Prostate gland (tissue), 2 donors: ENCODE results near the gene LHX5.

Experiments
- POLR2A ChIP-seq: fragments of 450-650 bp; IDR thresholded peaks from one replicate; pipeline ENCODE4 v1.6.1; 2016; ENCODE audit warnings: antibody characterized with exemption, mild to moderate bottlenecking
- POLR2AphosphoS5 ChIP-seq: sonication (generic); formaldehyde crosslinking; IDR thresholded peaks from one replicate; pipeline ENCODE4 v1.6.1; 2017; ENCODE audit warnings: antibody characterized with exemption
- TF ChIP-seq, protein P1 (sequence below), 4 experiments: fragments of 200-600 bp in 2 of 4; fragments of 450-650 bp in 2 of 4; sonication (generic) in 2 of 4; IDR thresholded peaks; 1 replicate in 3 of 4; 2 replicates in 1 of 4; pipeline ENCODE4 v1.5.1; 2016 to 2019; ENCODE audit warnings: antibody characterized with exemption in 4 of 4, mild to moderate bottlenecking in 2 of 4, moderate library complexity in 2 of 4

DNA sequence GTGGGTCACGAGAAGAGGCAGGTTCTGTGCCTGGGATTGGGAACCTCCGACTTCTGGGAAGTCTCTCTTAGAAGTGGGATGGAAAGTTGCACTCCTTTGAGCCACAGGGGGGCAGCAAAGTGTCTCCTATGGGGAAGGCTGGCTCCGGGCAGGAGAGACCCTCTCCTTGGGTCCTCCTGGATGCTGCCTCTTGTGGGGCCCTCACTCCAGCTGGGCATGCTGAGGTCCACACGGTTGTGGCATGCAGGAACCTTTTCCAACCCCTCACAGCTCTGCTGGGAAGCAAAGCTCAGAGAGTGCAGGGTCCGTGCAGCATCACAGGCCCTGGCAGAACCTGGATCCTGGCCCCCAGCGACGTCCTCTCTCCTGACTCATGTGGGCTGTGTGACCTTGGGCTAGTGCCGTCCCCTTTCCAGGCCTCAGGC lies 32.1 kb downstream of the LHX5 start:
- TF ChIP-seq, protein P1, sequence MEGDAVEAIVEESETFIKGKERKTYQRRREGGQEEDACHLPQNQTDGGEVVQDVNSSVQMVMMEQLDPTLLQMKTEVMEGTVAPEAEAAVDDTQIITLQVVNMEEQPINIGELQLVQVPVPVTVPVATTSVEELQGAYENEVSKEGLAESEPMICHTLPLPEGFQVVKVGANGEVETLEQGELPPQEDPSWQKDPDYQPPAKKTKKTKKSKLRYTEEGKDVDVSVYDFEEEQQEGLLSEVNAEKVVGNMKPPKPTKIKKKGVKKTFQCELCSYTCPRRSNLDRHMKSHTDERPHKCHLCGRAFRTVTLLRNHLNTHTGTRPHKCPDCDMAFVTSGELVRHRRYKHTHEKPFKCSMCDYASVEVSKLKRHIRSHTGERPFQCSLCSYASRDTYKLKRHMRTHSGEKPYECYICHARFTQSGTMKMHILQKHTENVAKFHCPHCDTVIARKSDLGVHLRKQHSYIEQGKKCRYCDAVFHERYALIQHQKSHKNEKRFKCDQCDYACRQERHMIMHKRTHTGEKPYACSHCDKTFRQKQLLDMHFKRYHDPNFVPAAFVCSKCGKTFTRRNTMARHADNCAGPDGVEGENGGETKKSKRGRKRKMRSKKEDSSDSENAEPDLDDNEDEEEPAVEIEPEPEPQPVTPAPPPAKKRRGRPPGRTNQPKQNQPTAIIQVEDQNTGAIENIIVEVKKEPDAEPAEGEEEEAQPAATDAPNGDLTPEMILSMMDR (IDR thresholded peaks at IDR 0.05): peak in 3 of 4 experiments; percentile 4 to 46 (median 26)
- no peak for TF ChIP-seq POLR2A
- TF ChIP-seq POLR2AphosphoS5: no peak
